IMR-90 (cell line): ENCODE data around the gene MGLL. TPM values are rescaled to one million over a fixed set of nuclear protein-coding genes. Genes with fewer than 3 reads are reported as not detected.

Experiments
- ATAC-seq: fragments of 200-7000 bp; cut with Tn5 transposase; 2 replicates; pipeline ENCODE4 v1.9.1; 2020; ENCODE audit warnings: low read depth, mild to moderate bottlenecking, moderate library complexity
- BruUV-seq: library from RNA; stranded (reverse); fragments of 400-500 nt; replicated peaks from 2 replicates; lab custom pipeline; 2021; lab: Mats Ljungman, UMichigan
- CTCF ChIA-PET: fragments of 300-600 bp; formaldehyde crosslinking; extraction: SDS; loops from one replicate; lab custom pipeline; 2021; ENCODE audit warnings: antibody characterized with exemption; lab: Yijun Ruan, JAX
- POLR2A ChIA-PET: fragments of 300-600 bp; sonication (Branson Sonifier 250); formaldehyde crosslinking; loops from one replicate; lab custom pipeline; 2022; ENCODE audit warnings: antibody characterized with exemption; ENCODE audit not compliant: unreplicated experiment; lab: Charles Lee
- DNase-seq: peaks from one replicate; pipeline ENCODE4 v3.0.0; 2013
- H2AFZ ChIP-seq: replicated peaks from 2 replicates; pipeline ENCODE3; 2013; ENCODE audit warnings: low read length, mild to moderate bottlenecking; ENCODE audit not compliant: poor library complexity
- H2AK5ac ChIP-seq: 2 replicates; pipeline ENCODE4 v1.6.1; 2013; ENCODE audit warnings: low read depth, low read length, inconsistent platforms
- H2AK9ac ChIP-seq: replicated peaks from 2 replicates; pipeline ENCODE3; 2013; ENCODE audit warnings: mild to moderate bottlenecking, low read depth, low read length, moderate library complexity; ENCODE audit not compliant: poor library complexity
- H2BK120ac ChIP-seq: 2 replicates; pipeline ENCODE4 v1.6.1; 2013; ENCODE audit warnings: low read depth, low read length, inconsistent platforms
- H2BK15ac ChIP-seq: 3 replicates; pipeline ENCODE4 v1.6.1; 2013; ENCODE audit warnings: low read depth, low read length, inconsistent platforms
- H2BK20ac ChIP-seq: 2 replicates; pipeline ENCODE4 v1.6.1; 2013; ENCODE audit warnings: low read depth, mild to moderate bottlenecking, inconsistent platforms, low read length, moderate library complexity
- H2BK5ac ChIP-seq: 2 replicates; pipeline ENCODE4 v1.6.1; 2013; ENCODE audit warnings: mild to moderate bottlenecking, low read depth, low read length, inconsistent platforms; ENCODE audit not compliant: poor library complexity, severe bottlenecking
- H3K14ac ChIP-seq: replicated peaks from 2 replicates; pipeline ENCODE4 v1.6.1; 2013; ENCODE audit warnings: low read depth, low read length, inconsistent platforms
- H3K18ac ChIP-seq: 2 replicates; pipeline ENCODE4 v1.6.1; 2013; ENCODE audit warnings: low read depth, low read length, control low read depth
- H3K23ac ChIP-seq: 2 replicates; pipeline ENCODE4 v1.6.1; 2013; ENCODE audit warnings: low read depth, low read length, inconsistent platforms
- H3K27ac ChIP-seq: 2 replicates; pipeline ENCODE4 v1.5.1; 2013; ENCODE audit warnings: mild to moderate bottlenecking, control low read depth, low read length; ENCODE audit not compliant: insufficient read depth
- H3K27me3 ChIP-seq: 2 replicates; pipeline ENCODE4 v1.6.1; 2013; ENCODE audit warnings: low read length; ENCODE audit not compliant: control insufficient read depth, insufficient read depth
- H3K36me3 ChIP-seq: 2 replicates; pipeline ENCODE4 v1.6.1; 2013; ENCODE audit warnings: low read length, mixed read lengths; ENCODE audit not compliant: control insufficient read depth, insufficient read depth
- H3K4ac ChIP-seq: 2 replicates; pipeline ENCODE4 v1.6.1; 2013; ENCODE audit warnings: low read depth, low read length, inconsistent platforms
- H3K4me1 ChIP-seq: 2 replicates; pipeline ENCODE4 v1.6.1; 2013; ENCODE audit warnings: low read length, mixed read lengths; ENCODE audit not compliant: control insufficient read depth, insufficient read depth
- H3K4me2 ChIP-seq: 2 replicates; pipeline ENCODE4 v1.6.1; 2013; ENCODE audit warnings: low read depth, mild to moderate bottlenecking, control low read depth, low read length, moderate library complexity
- H3K4me3 ChIP-seq: 2 replicates; pipeline ENCODE4 v1.5.1; 2013; ENCODE audit warnings: low read depth, mild to moderate bottlenecking, control low read depth, low read length, moderate library complexity; ENCODE audit not compliant: insufficient read depth
- H3K56ac ChIP-seq: 2 replicates; pipeline ENCODE4 v1.6.1; 2013; ENCODE audit warnings: low read length, inconsistent platforms; ENCODE audit not compliant: insufficient read depth; ENCODE audit errors: extremely low read depth
- H3K79me1 ChIP-seq, 2 experiments: 2 replicates each; pipeline ENCODE4 v1.6.1; 2013; ENCODE audit warnings: low read length in 2 of 2, inconsistent platforms in 1 of 2, low read depth in 1 of 2
- H3K9ac ChIP-seq: 2 replicates; pipeline ENCODE4 v1.6.1; 2013; ENCODE audit warnings: low read depth, low read length, control low read depth
- H3K9me1 ChIP-seq: 2 replicates; pipeline ENCODE4 v1.6.1; 2013; ENCODE audit warnings: low read length, inconsistent platforms; ENCODE audit not compliant: insufficient read depth
- H3K9me3 ChIP-seq: 2 replicates; pipeline ENCODE4 v1.6.1; 2013; ENCODE audit warnings: low read length; ENCODE audit not compliant: control insufficient read depth, insufficient read depth
- H4K20me1 ChIP-seq: 2 replicates; pipeline ENCODE4 v1.6.1; 2013; ENCODE audit warnings: low read length, inconsistent platforms; ENCODE audit not compliant: insufficient read depth
- H4K5ac ChIP-seq: 2 replicates; pipeline ENCODE4 v1.6.1; 2013; ENCODE audit warnings: mild to moderate bottlenecking, low read depth, low read length, control low read depth
- H4K8ac ChIP-seq, 2 experiments: 2 replicates each; pipeline ENCODE4 v1.6.1; 2013; ENCODE audit warnings: low read depth in 2 of 2, low read length in 2 of 2, control low read depth in 1 of 2, inconsistent platforms in 1 of 2
- H4K91ac ChIP-seq: 2 replicates; pipeline ENCODE4 v1.6.1; 2013; ENCODE audit warnings: low read depth, low read length, inconsistent platforms; ENCODE audit not compliant: insufficient read depth
- BHLHE40 ChIP-seq: fragments of 150-350 bp; IDR thresholded peaks from 2 replicates; pipeline ENCODE4 v1.6.1; 2016; ENCODE audit warnings: mild to moderate bottlenecking, low read depth, low read length
- CEBPB ChIP-seq: IDR thresholded peaks from 2 replicates; pipeline ENCODE4 v1.6.1; 2012; ENCODE audit warnings: low read depth, low read length, improper control_type of control experiment
- RAD21 ChIP-seq: IDR thresholded peaks from 2 replicates; pipeline ENCODE4 v1.6.1; 2012; ENCODE audit warnings: low read length, improper control_type of control experiment
- RFX5 ChIP-seq: IDR thresholded peaks from 2 replicates; pipeline ENCODE4 v1.8.0; 2012; ENCODE audit warnings: low read depth, mild to moderate bottlenecking, low read length, moderate library complexity
- SMC3 ChIP-seq: fragments of 150-350 bp; IDR thresholded peaks from 2 replicates; pipeline ENCODE4 v1.6.1; 2016; ENCODE audit warnings: low read depth, mild to moderate bottlenecking, antibody characterized with exemption, low read length, moderate library complexity
- WGBS, 2 experiments: methylation state at CpG; one replicate each; pipeline versions ENCODE4 v1.1.5 to v1.1.7; 2013; ENCODE audit warnings: missing lambda C conversion rate in 2 of 2; ENCODE audit not compliant: insufficient read length in 1 of 2; ENCODE audit errors: extremely low coverage in 2 of 2; 5-methylcytosine and 5-hydroxymethylcytosine counted together
- dilution Hi-C: fragments of 300-500 bp; cut with HindIII; formaldehyde crosslinking; loops from one replicate; pipeline ENCODE4 v1.14.3; 2018; ENCODE audit warnings: low sequenced_read_pairs; ENCODE audit not compliant: unreplicated experiment
- in situ Hi-C: fragments of 300-500 bp; cut with MboI; formaldehyde crosslinking; loops from 3 replicates; pipeline ENCODE4 v1.14.3; 2019; ENCODE audit warnings: low sequenced_read_pairs, inconsistent platforms, mixed read lengths
- intact Hi-C: fragments of 100-400 bp; cut with micrococcal nuclease; formaldehyde crosslinking; loops from 2 replicates; pipeline ENCODE4 v1.10.0; 2022
- polyA plus RNA-seq, 3 experiments: library from polyadenylated mRNA; depleted of rRNA; stranded (reverse); fragments of >200 nt; gene quantifications; 2 replicates each; pipeline ENCODE4 v1.2.3, GENCODE V29; 2012; ENCODE audit warnings: low replicate concordance in 1 of 3
- total RNA-seq: library from RNA; depleted of rRNA; stranded (reverse); fragments of >200 nt; gene quantifications from 2 replicates; pipeline ENCODE4 v1.2.3, GENCODE V29; 2012
- TF ChIP-seq, protein P1 (sequence below): fragments of 150-350 bp; IDR thresholded peaks from 2 replicates; pipeline ENCODE4 v1.6.1; 2017; ENCODE audit warnings: mild to moderate bottlenecking, antibody characterized with exemption, low read length, low read depth
- TF ChIP-seq, protein P2 (sequence below): fragments of 150-350 bp; IDR thresholded peaks from 2 replicates; pipeline ENCODE4 v1.6.1; 2016; ENCODE audit warnings: low read depth, mild to moderate bottlenecking, low read length, moderate library complexity, borderline replicate concordance

Gene MGLL
- total and polyA plus RNA-seq, 2 of the 4 experiments (the other 2 are of a cell fraction) = 23.7 to 60.6 TPM

DNA sequence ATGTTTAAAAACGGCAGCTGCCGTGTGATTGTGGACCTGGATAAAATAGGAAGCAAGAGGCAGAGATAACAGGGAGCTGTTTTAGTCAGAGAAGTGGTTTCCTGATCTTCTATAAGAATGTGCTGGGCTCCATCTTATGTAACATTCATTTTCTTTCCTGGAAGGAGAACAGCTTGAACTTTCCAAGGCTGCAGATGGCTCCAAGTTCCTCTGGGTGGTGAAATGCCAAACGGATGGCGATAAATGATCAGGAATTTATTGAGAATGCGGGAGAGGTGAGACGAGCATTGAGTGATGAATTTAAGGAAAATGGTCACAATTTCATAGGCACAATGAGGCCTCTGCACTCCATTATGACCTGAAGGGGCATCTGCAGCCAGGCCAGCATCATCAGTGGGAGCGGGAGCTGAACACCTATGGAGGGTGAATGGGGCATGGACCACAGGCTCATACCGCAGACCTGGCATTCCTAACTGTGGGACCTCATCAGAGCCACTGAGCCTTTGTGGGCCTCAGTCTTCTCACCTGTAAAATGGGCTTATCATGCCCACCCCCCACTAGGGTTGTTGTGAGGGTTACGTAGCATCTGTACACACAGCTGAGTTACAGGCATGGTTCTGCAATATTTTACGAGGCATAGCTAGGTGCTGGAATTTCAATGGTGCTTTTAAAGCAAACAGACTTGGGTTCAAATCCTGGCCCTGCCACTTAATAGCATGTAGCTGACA is 17.1 kb downstream of the MGLL start:
- Histone ChIP-seq H3K18ac (no peak overlapping the region), H3K4me2 (no peak overlapping the region), H2AK5ac (peak overlapping the region; percentile 71), H2BK5ac (peak overlapping the region; percentile 53), H3K9me1 (peaks cover 38% of the 10 kb centered on the region), H4K20me1 (no peaks in the 10 kb centered on the region), H2AK9ac (peak overlapping the region; percentile 68), H3K23ac (0 out of 2 replicates have a peak overlapping the region, but pooled peaks have one; percentile 19), H4K91ac (peak overlapping the region; percentile 28; the same call in 1 of the 2 replicates), H3K56ac (no peak overlapping the region), H2BK120ac (peak overlapping the region; percentile 62; the same call in 1 of the 2 replicates), H3K79me1 (peaks cover 39 to 79% of the 10 kb centered on the region in 2 experiments), H3K4me3 (no peak overlapping the region), H2BK15ac (peak overlapping the region; percentile 32; the same call in 1 of the 3 replicates), H3K4me1 (peaks cover 18% of the 10 kb centered on the region), H3K14ac (0 out of 2 replicates have a peak overlapping the region, but pooled peaks have one; percentile 39), H2AFZ (no peak overlapping the region), H3K9me3 (no peaks in the 10 kb centered on the region), H2BK20ac (no peak overlapping the region), H3K9ac (no peak overlapping the region), H3K27me3 (no peaks in the 10 kb centered on the region), H3K36me3 (peaks cover 10% of the 10 kb centered on the region), H3K4ac (peak overlapping the region; percentile 6), H4K5ac (no peak overlapping the region; the same call in 1 of the 2 replicates), H3K27ac (no peak overlapping the region), H4K8ac (peak overlapping the region; percentile 10 to 60; a peak in 2 of 4 replicates)
- in situ Hi-C loops = no loop called here
- intact Hi-C loops = no loop called here
- DNase-seq = no peak
- dilution Hi-C loops = no loop called here
- TF ChIP-seq RFX5 (no peak), RAD21 (no peak), BHLHE40 (no peak), CEBPB (no peak), SMC3 (no peak)
- TF ChIP-seq, protein P1, sequence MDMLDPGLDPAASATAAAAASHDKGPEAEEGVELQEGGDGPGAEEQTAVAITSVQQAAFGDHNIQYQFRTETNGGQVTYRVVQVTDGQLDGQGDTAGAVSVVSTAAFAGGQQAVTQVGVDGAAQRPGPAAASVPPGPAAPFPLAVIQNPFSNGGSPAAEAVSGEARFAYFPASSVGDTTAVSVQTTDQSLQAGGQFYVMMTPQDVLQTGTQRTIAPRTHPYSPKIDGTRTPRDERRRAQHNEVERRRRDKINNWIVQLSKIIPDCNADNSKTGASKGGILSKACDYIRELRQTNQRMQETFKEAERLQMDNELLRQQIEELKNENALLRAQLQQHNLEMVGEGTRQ = no peak
- TF ChIP-seq, protein P2, sequence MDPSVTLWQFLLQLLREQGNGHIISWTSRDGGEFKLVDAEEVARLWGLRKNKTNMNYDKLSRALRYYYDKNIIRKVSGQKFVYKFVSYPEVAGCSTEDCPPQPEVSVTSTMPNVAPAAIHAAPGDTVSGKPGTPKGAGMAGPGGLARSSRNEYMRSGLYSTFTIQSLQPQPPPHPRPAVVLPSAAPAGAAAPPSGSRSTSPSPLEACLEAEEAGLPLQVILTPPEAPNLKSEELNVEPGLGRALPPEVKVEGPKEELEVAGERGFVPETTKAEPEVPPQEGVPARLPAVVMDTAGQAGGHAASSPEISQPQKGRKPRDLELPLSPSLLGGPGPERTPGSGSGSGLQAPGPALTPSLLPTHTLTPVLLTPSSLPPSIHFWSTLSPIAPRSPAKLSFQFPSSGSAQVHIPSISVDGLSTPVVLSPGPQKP = no peak
- ChIA-PET POLR2A (no interaction called here), CTCF (no interaction called here)
- no TSS peak for BruUV-seq
- ATAC-seq = no peak
- WGBS, 2 experiments = 93% methylated on average over 4 of the region's 10 CpGs; no CpG with 5 or more reads in 1 of the 2 experiments
